ENCODE data around the gene ANKS1B.

ANKS1B gene

GRCh38 chr12:98908866-98909265 is 1075.9 kb downstream of the ANKS1B start:
- no peak for DNase-seq

DNA sequence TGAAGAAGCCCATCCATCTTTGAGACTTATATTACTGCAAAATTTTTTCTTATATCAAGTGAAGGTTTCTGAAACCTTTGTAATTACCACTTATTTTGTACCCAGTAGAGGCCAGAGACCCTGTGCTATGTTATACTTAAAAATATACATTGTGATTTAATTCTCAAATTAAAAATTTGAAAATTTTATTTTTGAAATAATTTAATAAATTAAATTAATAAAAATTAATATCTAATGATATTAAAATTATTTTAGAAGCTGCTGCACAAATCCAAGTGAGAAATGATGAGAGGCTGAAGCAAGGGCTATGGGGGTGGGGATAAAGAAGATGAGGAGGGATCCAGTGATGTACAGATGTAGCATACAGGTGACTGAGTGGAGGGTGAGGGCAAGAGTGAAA is 1080.9 kb downstream of the ANKS1B start:
- DNase-seq: no peak

GRCh38 chr12:98901189-98901588 is 1083.5 kb downstream of the ANKS1B start:
- no peak for DNase-seq

DNA sequence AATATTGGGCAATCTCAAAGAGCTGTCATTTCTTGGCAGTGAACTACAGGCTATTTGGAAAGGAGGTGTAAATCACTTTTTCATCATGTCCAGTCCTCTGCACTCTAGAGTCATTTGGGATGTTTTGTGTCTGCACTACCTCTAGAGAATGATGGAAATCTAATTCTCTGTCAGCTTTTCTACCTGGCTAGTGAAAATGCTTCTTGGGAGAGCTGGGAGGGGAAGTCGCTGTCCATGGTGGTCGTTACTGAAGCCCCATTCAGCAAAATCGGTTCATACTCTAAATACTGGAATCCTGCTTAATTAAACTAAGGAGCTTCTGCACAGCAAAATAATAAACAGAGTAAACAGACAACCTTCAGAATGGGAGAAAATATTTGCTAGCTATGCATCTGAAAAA is 1087.8 kb downstream of the ANKS1B start:
- no peak for DNase-seq

DNA sequence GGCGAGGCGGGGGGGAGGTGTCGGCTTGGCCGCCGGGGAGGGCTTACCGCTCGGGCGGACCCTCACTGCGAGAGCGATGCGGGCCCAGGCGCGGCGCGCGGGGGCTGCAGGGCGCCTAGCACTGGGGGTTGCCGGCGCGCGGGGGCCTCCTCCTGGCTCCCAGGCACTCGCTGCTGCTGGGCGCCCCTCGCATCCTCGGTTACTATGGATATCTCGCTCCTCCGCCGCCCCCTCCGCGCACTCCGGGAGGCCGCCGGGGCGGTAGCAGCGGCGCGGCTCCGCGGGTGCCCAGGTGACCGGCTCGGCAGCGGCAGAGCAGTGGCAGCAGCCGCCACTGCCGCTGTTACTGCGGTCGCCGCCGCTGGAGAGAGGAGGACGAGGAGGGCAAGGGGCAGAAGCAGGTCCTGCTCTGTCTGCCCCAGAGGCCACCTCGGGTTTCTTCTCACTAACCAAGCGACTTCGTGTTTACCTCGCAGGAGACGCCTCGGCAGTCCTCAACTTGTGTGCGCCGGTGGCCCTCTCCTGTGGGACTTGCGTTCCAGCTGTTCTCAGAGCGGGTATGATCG is 1089.6 kb downstream of the ANKS1B start:
- DNase-seq: no peak

- DNase-seq: no peak
Observed at GRCh38 chr12:98894412-98895085, 1090.2 kb downstream of the ANKS1B start.

DNA sequence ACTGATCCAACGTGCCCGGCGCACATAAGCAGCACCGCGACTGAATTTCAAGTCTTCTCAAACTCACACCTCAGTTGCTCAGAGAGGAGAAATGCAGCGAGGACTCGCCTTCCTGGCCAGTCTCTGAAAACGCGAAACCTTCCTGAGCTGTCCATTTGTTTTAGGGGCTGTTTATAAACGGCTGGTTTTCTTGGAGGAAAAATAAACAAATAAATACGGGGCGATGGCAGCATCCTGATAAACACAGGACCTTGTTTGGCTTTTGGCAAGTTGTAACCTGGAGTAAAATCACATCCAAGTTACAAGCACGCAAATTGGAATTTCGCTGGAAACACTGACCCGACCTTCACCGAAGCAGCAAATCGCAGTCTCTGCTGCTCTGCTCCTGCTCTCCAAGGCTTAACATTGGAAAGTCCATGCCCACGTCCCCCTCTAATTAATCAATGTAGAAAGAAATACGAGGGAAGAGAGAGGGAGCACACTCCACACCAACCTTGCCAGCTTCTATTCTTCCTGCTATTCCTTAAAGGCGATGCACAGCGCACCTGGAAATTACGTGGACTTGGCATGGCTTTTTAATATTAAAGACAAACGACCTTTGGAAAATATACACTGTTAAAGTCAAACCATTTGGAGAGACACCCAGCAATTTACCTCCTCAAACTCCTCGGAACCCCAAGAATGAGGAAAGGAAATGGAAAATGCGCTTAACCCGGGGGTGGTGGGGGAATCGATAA is 1090.9 kb downstream of the ANKS1B start:
- DNase-seq: no peak

DNA sequence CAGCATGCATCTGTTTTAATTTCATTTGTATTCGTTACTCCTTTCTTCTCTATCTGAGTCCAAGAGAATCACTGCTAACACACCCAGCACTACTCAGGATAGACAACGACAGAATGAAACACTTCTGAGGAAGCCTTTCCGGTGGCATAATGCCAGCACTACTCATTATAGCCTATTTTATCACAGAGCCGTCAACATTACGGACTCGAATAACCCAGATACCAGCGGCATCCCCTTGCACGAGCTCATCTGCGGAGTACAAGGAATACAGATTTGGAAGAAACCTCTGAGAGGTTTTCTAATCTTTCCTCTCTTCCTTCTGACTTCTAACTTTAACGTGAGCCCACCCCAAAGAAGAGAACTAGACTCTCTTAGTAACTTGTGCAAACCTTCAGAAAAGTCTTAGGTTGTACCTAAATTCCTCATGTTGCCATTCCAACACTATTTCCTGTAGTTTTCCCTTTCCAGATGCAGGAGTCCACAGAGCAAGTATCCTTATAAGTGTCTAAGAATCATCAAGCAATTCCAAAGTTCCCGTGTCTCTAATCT is 1091.5 kb downstream of the ANKS1B start:
- no peak for DNase-seq

DNA sequence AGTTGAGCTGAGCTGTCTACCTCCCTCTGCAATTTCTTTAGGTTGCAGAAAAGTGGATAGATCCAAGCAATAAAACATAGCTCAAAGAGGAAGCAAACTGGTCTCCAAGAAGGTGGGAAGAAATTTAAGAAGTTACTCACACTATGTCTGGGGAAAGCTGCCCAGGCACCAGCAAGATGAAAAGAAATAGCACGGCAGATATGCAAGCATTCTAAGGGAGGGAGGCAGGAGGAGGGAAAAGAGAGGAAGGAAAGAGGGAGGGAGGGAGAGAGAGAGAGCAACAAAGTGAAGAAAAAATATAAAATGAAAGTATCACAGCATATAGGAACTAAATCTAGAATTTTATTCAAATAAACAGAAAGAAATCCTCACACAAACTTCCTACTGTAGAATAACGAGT is 1099.0 kb downstream of the ANKS1B start:
- no peak for DNase-seq

GRCh38 chr12:98883231-98883630 is 1101.5 kb downstream of the ANKS1B start:
- DNase-seq: no peak

- DNase-seq: no peak
Observed at GRCh38 chr12:98882526-98882925, 1102.2 kb downstream of the ANKS1B start.

GRCh38 chr12:98873776-98874175 is 1111.0 kb downstream of the ANKS1B start:
- DNase-seq: no peak

DNA sequence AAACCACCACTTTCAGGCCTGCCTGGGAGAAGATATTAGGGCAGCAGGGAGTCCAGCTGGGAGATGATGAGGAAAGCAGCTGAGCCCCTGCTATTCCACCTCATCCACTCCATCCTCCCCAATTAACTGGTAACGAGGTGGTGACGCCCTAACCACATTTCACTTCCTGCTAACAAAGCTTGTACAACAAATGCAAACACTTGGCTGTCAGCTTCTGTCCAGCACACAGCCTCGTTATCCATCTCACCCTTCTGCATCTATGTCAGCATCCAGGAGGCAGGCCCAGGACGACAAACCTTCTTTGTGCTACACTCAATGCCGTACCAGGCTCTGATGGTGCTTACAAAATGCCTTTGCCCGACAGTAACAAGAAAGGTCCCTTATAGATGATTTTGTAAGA is 1114.2 kb downstream of the ANKS1B start:
- no peak for DNase-seq

DNA sequence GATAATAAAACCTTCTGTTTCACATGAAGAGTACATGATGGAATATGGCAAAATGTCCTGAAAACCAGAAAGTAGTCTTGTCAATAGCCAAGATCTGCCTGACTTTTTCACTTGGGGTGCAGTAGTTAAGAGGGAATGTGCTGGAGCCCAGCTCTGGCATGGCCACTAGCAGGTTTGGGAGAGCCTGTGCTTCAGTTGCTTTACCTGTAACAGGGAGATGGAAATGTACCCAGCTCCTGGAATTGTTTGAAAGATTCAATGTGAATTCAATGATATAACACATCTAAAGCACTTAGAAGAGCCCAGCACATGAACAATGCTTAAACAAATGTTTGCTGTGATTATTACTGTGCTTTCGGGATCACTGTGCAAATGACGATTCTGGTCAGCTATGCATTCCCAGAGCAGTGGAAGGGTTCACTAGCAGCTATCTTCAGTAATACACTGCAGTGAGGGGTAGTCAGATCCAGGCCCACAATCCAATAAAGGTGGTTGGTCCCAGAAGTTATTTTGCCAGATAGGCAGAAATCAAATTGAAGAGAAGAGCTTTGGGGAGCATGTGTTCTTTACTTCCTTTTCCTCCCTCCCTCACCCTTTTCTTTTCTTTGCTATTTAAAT is 1114.7 kb downstream of the ANKS1B start:
- DNase-seq: no peak

DNA sequence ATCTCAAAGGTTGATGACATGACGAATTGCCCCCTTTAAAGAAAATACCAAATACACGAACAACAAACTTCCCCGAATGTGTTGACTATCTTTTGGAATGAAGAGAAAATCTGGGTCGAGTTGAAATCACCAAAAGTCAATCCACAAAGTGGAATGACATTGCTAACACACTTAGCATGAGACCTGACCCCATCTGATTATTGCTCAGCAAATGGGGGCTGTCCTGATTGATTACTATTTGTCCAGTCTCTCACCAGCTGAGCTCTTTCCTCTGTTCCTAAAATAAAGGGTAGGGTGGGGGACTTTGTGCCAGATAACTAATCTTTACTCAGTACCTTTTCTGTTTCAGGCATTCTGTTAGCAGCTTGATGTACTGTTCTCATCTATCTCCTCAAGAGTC is 1116.2 kb downstream of the ANKS1B start:
- DNase-seq: no peak

DNA sequence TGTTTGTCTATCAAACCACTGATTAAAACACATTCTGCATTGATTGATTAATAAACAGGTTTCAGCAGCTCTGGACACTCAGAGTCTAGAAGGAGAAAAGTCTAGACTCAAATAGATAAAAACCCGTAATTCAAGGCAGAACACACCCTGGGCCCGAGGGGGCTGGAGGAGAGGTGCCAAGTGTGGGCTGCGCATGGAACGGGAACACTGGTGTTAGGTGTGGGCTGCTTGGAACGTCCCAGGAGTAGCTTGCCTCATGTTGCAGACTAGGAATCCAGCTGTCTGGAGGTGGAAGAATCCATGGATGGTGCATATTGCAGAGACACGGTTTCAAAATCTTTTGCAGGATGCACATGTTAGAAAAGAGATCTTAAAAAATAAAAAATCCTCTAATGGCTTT is 1116.7 kb downstream of the ANKS1B start:
- no peak for DNase-seq

GRCh38 chr12:98864363-98864762 is 1120.4 kb downstream of the ANKS1B start:
- DNase-seq: no peak

DNA sequence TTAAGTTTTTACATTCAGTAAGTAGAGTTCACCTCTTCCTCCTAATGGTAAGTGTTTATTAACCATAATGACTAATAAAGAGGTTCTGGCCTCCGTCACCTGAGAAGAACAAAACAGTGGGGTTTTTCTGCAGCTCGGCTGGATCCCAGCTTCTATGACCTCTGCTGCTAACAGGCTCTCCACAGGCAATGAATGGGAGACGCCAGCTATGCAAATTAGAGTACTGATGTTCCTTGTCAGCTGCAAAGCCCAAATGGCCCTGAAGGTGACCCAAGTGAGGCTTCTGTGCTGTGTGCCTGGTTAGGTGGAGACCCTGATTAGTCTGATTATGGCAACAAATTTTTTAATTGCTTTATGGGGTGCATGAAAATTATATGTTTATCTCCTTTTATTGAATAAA is 1121.6 kb downstream of the ANKS1B start:
- no peak for DNase-seq

- no peak for DNase-seq
Observed at GRCh38 chr12:98861251-98861650, 1123.5 kb downstream of the ANKS1B start.

DNA sequence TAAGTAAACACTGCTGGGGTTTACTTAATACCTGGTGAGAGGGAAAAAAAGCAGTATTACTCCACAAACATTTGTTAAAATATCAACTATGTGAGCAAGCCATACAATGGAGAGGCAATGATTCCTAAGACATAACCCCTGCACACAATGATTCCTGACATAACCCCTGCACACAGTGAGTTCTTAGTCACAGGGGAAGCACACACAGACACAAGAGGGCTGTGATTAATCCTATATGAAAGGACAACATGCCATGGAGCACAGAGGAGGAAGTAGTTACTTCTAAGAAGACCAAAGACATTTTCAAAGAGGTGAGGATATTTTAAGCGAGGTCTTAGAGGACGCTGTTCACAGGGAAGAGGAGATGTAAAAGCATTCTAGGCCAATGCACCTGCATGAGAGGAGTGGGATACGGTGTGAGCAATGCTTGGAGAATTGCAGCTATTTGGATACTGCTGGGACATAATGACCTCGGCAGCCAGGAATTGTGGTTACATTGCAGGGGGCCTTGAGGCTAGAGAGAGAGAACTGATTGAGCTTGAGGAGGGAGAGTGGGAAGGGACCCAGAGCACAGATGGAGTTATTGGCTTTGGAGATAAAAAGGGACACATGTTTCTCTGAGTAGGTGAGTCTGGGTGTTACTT is 1127.7 kb downstream of the ANKS1B start:
- DNase-seq: no peak

DNA sequence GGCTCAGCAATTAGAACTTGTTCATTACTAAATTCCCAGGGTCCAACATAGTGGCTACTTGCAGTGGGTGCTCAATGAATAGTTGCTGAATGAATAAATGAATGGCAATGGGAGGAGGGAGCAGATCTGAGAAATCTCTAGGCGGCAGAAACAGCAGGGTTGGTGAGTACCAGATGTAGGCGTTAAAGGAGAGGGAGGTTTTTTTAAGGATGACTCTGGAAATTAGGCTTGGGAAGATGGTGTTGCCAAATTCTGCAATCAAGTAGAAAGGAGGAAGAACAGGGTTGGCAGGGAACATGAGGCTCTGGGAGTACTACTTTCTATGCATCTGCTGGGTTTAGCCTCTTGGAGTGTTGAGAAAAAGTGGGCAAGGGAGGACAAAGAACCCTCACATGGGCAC is 1132.6 kb downstream of the ANKS1B start:
- no peak for DNase-seq

- DNase-seq: no peak
Observed at GRCh38 chr12:98847242-98847641, 1137.5 kb downstream of the ANKS1B start.

DNA sequence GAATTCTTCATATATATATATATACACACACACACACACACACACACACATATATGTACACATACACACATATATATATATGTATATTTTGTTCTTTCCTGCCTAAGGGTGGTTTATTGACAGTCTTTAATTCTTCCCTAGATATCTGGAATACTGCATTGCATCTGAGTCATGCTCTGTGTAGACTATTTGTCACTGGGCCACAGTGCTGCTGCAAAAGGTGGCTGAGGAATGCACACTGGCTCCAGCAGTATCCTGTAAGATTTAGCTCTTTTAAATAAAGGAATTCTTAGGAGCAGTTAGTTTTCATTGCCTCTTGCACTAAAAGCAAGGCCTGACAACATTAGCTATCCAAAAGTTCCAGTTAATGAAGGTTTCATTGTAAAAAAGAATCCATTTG is 1138.8 kb downstream of the ANKS1B start:
- no peak for DNase-seq
